Neutrophil (primary cell): ENCODE results near the gene KRTAP9-3.
"Not testable (repeated sequence)": the region's sequence is repeated elsewhere in the genome, so short reads cannot be mapped to it uniquely, and the experiment has no call there.

Source experiments
- H3K27ac ChIP-seq: fragments of 200-600 bp; sonication (generic); 2 replicates; pipeline ENCODE4 v1.5.1; 2016; ENCODE audit warnings: mild to moderate bottlenecking, moderate library complexity
- H3K27me3 ChIP-seq: fragments of 200-600 bp; sonication (generic); 2 replicates; pipeline ENCODE4 v1.6.0; 2016; ENCODE audit warnings: mild to moderate bottlenecking
- H3K36me3 ChIP-seq: fragments of 200-600 bp; sonication (generic); 2 replicates; pipeline ENCODE4 v1.5.1; 2017
- H3K4me1 ChIP-seq, 2 experiments: fragments of 200-600 bp in 1 of 2; sonication (generic) in 1 of 2; 1 replicate in 1 of 2; 2 replicates in 1 of 2; pipeline versions ENCODE4 v1.5.1 to v1.6.1; 2013 to 2016; ENCODE audit warnings: low read depth in 1 of 2, low read length in 1 of 2, mild to moderate bottlenecking in 1 of 2, moderate library complexity in 1 of 2; ENCODE audit not compliant: control insufficient read depth in 1 of 2, insufficient read depth in 1 of 2
- H3K4me3 ChIP-seq, 2 experiments: fragments of 200-600 bp in 1 of 2; sonication (generic) in 1 of 2; 1 replicate in 1 of 2; 2 replicates in 1 of 2; pipeline ENCODE4 v1.5.1; 2013 to 2016; ENCODE audit warnings: low read depth in 1 of 2, low read length in 1 of 2, mild to moderate bottlenecking in 1 of 2, moderate library complexity in 1 of 2
- H3K9me3 ChIP-seq: fragments of 200-600 bp; sonication (generic); 2 replicates; pipeline ENCODE4 v1.5.1; 2016
- CTCF ChIP-seq: fragments of 200-600 bp; sonication (generic); IDR thresholded peaks from 2 replicates; pipeline ENCODE4 v1.5.1; 2016; ENCODE audit warnings: antibody characterized with exemption

Gene KRTAP9-3

GRCh38 chr17:41223821-41224220 lies 8.4 kb upstream of the KRTAP9-3 start:
- Histone ChIP-seq H3K27ac (no peak overlapping the region), H3K4me1 (no peaks in the 10 kb centered on the region), H3K9me3 (no peaks in the 10 kb centered on the region), H3K36me3 (no peaks in the 10 kb centered on the region), H3K4me3 (no peak overlapping the region), H3K27me3 (peaks cover 6% of the 10 kb centered on the region)
- TF ChIP-seq CTCF = no peak

- no peak for TF ChIP-seq CTCF
- H3K9me3 ChIP-seq = no peaks in the 10 kb centered on the region
- H3K4me3 ChIP-seq = no peak overlapping the region
- no peaks in the 10 kb centered on the region for H3K36me3 ChIP-seq
- no peak overlapping the region for H3K27ac ChIP-seq
- peaks cover 20% of the 10 kb centered on the region for H3K27me3 ChIP-seq
- H3K4me1 ChIP-seq = no peaks in the 10 kb centered on the region
These were observed 6.2 kb upstream of the KRTAP9-3 start for GRCh38 chr17:41226051-41226450.

GRCh38 chr17:41226598-41227095 lies 5.6 kb upstream of the KRTAP9-3 start, which contains the start of gene KRTAP9-2:
TSS of gene KRTAP9-2 (plus strand) at chr17:41226648. CDS start at chr17:41226655, 7 bp downstream.
- H3K9me3 ChIP-seq, H3K4me3 ChIP-seq, H3K36me3 ChIP-seq, H3K4me1 ChIP-seq, H3K27ac ChIP-seq: not testable (repeated sequence)
- H3K27me3 ChIP-seq = peaks cover 25% of the 10 kb centered on the region

- Histone ChIP-seq H3K27me3 (peaks cover 49% of the 10 kb centered on the region), H3K36me3 (no peaks in the 10 kb centered on the region), H3K4me3 (no peak overlapping the region), H3K9me3 (no peaks in the 10 kb centered on the region), H3K27ac (no peak overlapping the region), H3K4me1 (no peaks in the 10 kb centered on the region)
- TF ChIP-seq CTCF = no peak
These were observed 2.2 kb upstream of the KRTAP9-3 start for GRCh38 chr17:41230094-41230493.

GRCh38 chr17:41231731-41232130 lies 518 bp upstream of the KRTAP9-3 start:
- Histone ChIP-seq H3K4me1 (no peaks in the 10 kb centered on the region), H3K4me3 (no peak overlapping the region), H3K9me3 (no peaks in the 10 kb centered on the region), H3K27ac (no peak overlapping the region), H3K36me3 (no peaks in the 10 kb centered on the region), H3K27me3 (peaks cover 49% of the 10 kb centered on the region)
- no peak for TF ChIP-seq CTCF

- not testable (repeated sequence) for H3K4me1 ChIP-seq, H3K27ac ChIP-seq, H3K4me3 ChIP-seq, H3K9me3 ChIP-seq, H3K36me3 ChIP-seq
- H3K27me3 ChIP-seq = peaks cover 30% of the 10 kb centered on the region
These were observed 4.9 kb downstream of the KRTAP9-3 start for GRCh38 chr17:41237116-41237515.

GRCh38 chr17:41237949-41238437 lies 5.7 kb downstream of the KRTAP9-3 start, which contains the start of gene KRTAP9-8:
TSS of gene KRTAP9-8 (plus strand) at chr17:41237999. CDS start at chr17:41238052, 53 bp downstream.
- peaks cover 21% of the 10 kb centered on the region for H3K27me3 ChIP-seq
- not testable (repeated sequence) for H3K4me1 ChIP-seq, H3K27ac ChIP-seq, H3K9me3 ChIP-seq, H3K36me3 ChIP-seq, H3K4me3 ChIP-seq

- peaks cover 19% of the 10 kb centered on the region for H3K27me3 ChIP-seq
- not testable (repeated sequence) for H3K9me3 ChIP-seq, H3K36me3 ChIP-seq, H3K4me3 ChIP-seq, H3K4me1 ChIP-seq, H3K27ac ChIP-seq
These were observed 14.9 kb downstream of the KRTAP9-3 start for GRCh38 chr17:41246995-41247787.

GRCh38 chr17:41249637-41250240 lies 17.5 kb downstream of the KRTAP9-3 start, which contains the start of gene KRTAP9-4:
TSS of gene KRTAP9-4 (plus strand) at chr17:41249687. CDS start at chr17:41249721, 34 bp downstream.
- not testable (repeated sequence) for H3K4me1 ChIP-seq, H3K9me3 ChIP-seq, H3K4me3 ChIP-seq, H3K27ac ChIP-seq, H3K36me3 ChIP-seq
- H3K27me3 ChIP-seq = peaks cover 36% of the 10 kb centered on the region
